Natural killer cell (primary cell): ENCODE results near the gene RPN2. TPM values are rescaled to one million over a fixed set of nuclear protein-coding genes. Genes with fewer than 3 reads are reported as not detected.

Experiments used
- ATAC-seq, 3 donors: fragments of 150-1000 bp in 2 of 3; fragments of 200-7000 bp in 1 of 3; cut with Tn5 transposase; 1 replicate in 1 of 3; 2 replicates in 2 of 3; pipeline ENCODE4 v1.10.0; 2021; ENCODE audit warnings: mild to moderate bottlenecking in 2 of 3, moderate library complexity in 2 of 3
- DNase-seq, 2 donors: peaks; one replicate each; pipeline versions ENCODE4 v3.0.0 to v3.0.0-alpha.2; 2013 to 2021; ENCODE audit warnings: mixed read lengths in 1 of 2
- H3K27ac ChIP-seq: one replicate; pipeline ENCODE4 v1.5.1; 2013; ENCODE audit warnings: mild to moderate bottlenecking, low read length
- H3K27me3 ChIP-seq: one replicate; pipeline ENCODE4 v1.6.1; 2013; ENCODE audit warnings: low read length; ENCODE audit not compliant: control insufficient read depth, insufficient read depth
- H3K36me3 ChIP-seq: one replicate; pipeline ENCODE4 v1.6.1; 2013; ENCODE audit warnings: low read length; ENCODE audit not compliant: control insufficient read depth, insufficient read depth
- H3K4me1 ChIP-seq: one replicate; pipeline ENCODE4 v1.6.1; 2013; ENCODE audit warnings: low read length; ENCODE audit not compliant: control insufficient read depth, insufficient read depth
- H3K4me3 ChIP-seq: one replicate; pipeline ENCODE4 v1.5.1; 2013; ENCODE audit warnings: low read length
- H3K9me3 ChIP-seq: one replicate; pipeline ENCODE4 v1.6.1; 2013; ENCODE audit warnings: low read length; ENCODE audit not compliant: control insufficient read depth, insufficient read depth
- H3K27ac Mint-ChIP-seq, 2 donors: one replicate each; pipeline ENCODE4 v1.8.0; 2022; ENCODE audit warnings: mild to moderate bottlenecking in 2 of 2, mixed read lengths in 2 of 2, moderate library complexity in 1 of 2
- H3K27me3 Mint-ChIP-seq, 2 donors: one replicate each; pipeline ENCODE4 v1.8.0; 2022; ENCODE audit warnings: low read depth in 2 of 2, mixed read lengths in 2 of 2
- H3K36me3 Mint-ChIP-seq: one replicate; pipeline ENCODE4 v1.8.0; 2022; ENCODE audit warnings: mixed read lengths
- H3K4me1 Mint-ChIP-seq, 2 donors: one replicate each; pipeline ENCODE4 v1.8.0; 2022; ENCODE audit warnings: mixed read lengths in 2 of 2
- H3K4me3 Mint-ChIP-seq: one replicate; pipeline ENCODE4 v1.8.0; 2022; ENCODE audit warnings: mild to moderate bottlenecking, moderate library complexity, mixed read lengths
- H3K9me3 Mint-ChIP-seq, 2 donors: one replicate each; pipeline ENCODE4 v1.8.0; 2022; ENCODE audit warnings: mixed read lengths in 2 of 2
- WGBS: methylation state at CpG from one replicate; pipeline ENCODE4 v1.1.7; 2013; ENCODE audit warnings: missing lambda C conversion rate; ENCODE audit not compliant: insufficient coverage; 5-methylcytosine and 5-hydroxymethylcytosine counted together
- intact Hi-C: fragments of 100-400 bp; cut with micrococcal nuclease; formaldehyde crosslinking; loops from one replicate; pipeline ENCODE4 v1.14.2; 2022
- total RNA-seq, 4 donors: library from RNA; stranded (reverse); fragments of 120-200 nt in 1 of 4; gene quantifications; one replicate each; pipeline versions ENCODE4 v1.2.3 to v1.2.4, GENCODE V29; 2013 to 2022
- TF ChIP-seq, protein P1 (sequence below): fragments of 200-600 bp; IDR thresholded peaks from one replicate; pipeline ENCODE4 v1.8.0; 2022; ENCODE audit warnings: antibody characterized with exemption

The RPN2 gene
- total RNA-seq, 3 donors from 2014 or later (not counting 1 experiment from before 2014, with no cell fraction given): 124 to 136 (median 125) TPM

DNA sequence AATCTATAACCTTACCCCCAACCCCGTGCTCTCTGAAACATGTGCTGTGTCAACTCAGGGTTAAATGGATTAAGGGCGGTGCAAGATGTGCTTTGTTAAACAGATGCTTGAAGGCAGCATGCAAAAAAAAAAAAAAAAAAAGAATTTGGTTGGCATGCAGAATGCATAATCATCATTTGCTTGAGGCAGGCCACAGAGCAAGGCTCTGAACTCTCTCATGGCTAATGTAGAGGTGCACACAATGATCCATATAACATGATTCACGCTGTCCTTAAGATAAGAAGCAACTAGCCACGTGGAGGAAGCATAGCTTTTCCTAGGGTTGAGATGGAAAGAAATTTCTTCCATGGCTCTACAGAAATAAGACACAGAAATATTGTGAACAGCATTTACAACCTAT is 27.6 kb upstream of the RPN2 start:
- TF ChIP-seq, protein P1, sequence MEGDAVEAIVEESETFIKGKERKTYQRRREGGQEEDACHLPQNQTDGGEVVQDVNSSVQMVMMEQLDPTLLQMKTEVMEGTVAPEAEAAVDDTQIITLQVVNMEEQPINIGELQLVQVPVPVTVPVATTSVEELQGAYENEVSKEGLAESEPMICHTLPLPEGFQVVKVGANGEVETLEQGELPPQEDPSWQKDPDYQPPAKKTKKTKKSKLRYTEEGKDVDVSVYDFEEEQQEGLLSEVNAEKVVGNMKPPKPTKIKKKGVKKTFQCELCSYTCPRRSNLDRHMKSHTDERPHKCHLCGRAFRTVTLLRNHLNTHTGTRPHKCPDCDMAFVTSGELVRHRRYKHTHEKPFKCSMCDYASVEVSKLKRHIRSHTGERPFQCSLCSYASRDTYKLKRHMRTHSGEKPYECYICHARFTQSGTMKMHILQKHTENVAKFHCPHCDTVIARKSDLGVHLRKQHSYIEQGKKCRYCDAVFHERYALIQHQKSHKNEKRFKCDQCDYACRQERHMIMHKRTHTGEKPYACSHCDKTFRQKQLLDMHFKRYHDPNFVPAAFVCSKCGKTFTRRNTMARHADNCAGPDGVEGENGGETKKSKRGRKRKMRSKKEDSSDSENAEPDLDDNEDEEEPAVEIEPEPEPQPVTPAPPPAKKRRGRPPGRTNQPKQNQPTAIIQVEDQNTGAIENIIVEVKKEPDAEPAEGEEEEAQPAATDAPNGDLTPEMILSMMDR: no peak
- Mint-ChIP-seq H3K4me1 (no peaks in the 10 kb centered on the region), H3K4me3 (no peak overlapping the region), H3K27me3 (no peaks in the 10 kb centered on the region), H3K27ac (no peak overlapping the region), H3K9me3 (no peaks in the 10 kb centered on the region), H3K36me3 (no peaks in the 10 kb centered on the region)
- DNase-seq (no peak), ATAC-seq (no peak)
- H3K27me3 ChIP-seq: no peaks in the 10 kb centered on the region
- intact Hi-C loops: no loop called here
- no peak overlapping the region for H3K4me3 ChIP-seq
- no peaks in the 10 kb centered on the region for H3K9me3 ChIP-seq
- no peaks in the 10 kb centered on the region for H3K36me3 ChIP-seq
- WGBS: 97% methylated on average over 3 of the region's 4 CpGs
- no peak overlapping the region for H3K27ac ChIP-seq
- no peaks in the 10 kb centered on the region for H3K4me1 ChIP-seq

DNA sequence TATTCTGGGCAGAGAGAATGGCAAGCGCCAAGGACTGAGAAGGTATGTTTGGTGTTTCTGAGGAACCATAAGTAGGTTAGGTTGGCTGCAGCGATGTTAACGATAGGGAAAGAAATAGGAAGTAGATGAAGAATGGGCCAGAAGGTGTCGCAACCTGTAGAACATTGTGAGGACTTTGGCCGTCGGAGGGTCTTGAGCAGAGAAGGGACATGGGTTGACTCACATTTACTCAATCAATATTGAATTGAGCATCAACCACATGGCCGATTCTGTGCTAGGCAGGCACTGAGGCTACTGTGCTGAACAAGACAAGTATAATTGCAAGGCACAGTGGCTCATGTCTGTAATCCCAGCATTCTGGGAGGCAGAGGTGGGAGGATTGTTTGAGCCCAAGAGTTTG is 26.8 kb upstream of the RPN2 start:
- no peaks in the 10 kb centered on the region for H3K4me1 Mint-ChIP-seq
- Histone ChIP-seq H3K36me3 (no peaks in the 10 kb centered on the region), H3K9me3 (no peaks in the 10 kb centered on the region), H3K4me3 (no peak overlapping the region), H3K4me1 (no peaks in the 10 kb centered on the region), H3K27ac (no peak overlapping the region), H3K27me3 (no peaks in the 10 kb centered on the region)
- H3K27ac Mint-ChIP-seq: no peak overlapping the region
- no peaks in the 10 kb centered on the region for H3K36me3 Mint-ChIP-seq
- no peaks in the 10 kb centered on the region for H3K9me3 Mint-ChIP-seq
- 94% methylated on average over 7 of the region's 7 CpGs for WGBS
- H3K4me3 Mint-ChIP-seq: no peak overlapping the region
- TF ChIP-seq, protein P1: no peak
- ATAC-seq (no peak), DNase-seq (no peak)
- no peaks in the 10 kb centered on the region for H3K27me3 Mint-ChIP-seq
- intact Hi-C loops: no loop called here

DNA sequence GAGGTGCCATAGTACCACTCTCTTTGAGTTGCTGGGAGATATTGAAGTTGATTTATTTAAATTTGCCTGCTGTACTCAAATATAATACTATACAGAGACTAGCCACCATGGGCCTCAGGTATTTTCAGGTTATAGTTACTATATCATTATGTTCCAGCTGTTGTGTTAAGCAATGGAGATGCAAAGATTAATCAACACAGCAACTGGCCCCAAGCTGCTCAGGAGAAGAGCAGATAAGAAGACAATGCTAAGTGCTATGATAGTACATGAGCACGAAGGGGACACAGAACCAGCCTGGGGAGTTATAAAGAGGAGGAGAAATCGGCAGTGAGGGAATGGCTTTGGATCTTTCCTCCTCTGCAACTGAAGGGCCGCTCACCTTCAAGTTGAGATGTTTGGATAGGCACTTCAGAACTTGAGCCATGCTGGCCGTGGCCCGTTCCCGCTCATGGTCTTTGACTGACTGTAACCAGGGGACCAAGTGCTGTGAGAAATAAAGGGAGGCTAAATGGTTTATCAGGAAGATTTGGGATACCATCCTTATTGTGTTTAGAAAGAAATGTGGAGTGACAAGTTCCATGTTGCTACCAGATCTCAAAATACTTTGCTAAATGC is 24.3 kb upstream of the RPN2 start:
- Mint-ChIP-seq H3K36me3 (no peaks in the 10 kb centered on the region), H3K4me1 (no peaks in the 10 kb centered on the region), H3K27ac (no peak overlapping the region), H3K27me3 (no peaks in the 10 kb centered on the region), H3K9me3 (no peaks in the 10 kb centered on the region), H3K4me3 (no peak overlapping the region)
- TF ChIP-seq, protein P1: no peak
- no peaks in the 10 kb centered on the region for H3K27me3 ChIP-seq
- no peaks in the 10 kb centered on the region for H3K36me3 ChIP-seq
- H3K9me3 ChIP-seq: no peaks in the 10 kb centered on the region
- no peaks in the 10 kb centered on the region for H3K4me1 ChIP-seq
- DNase-seq (no peak), ATAC-seq (no peak)
- no peak overlapping the region for H3K4me3 ChIP-seq
- WGBS: 93% methylated on average over 6 of the region's 6 CpGs
- no peak overlapping the region for H3K27ac ChIP-seq
- intact Hi-C loops: no loop called here

DNA sequence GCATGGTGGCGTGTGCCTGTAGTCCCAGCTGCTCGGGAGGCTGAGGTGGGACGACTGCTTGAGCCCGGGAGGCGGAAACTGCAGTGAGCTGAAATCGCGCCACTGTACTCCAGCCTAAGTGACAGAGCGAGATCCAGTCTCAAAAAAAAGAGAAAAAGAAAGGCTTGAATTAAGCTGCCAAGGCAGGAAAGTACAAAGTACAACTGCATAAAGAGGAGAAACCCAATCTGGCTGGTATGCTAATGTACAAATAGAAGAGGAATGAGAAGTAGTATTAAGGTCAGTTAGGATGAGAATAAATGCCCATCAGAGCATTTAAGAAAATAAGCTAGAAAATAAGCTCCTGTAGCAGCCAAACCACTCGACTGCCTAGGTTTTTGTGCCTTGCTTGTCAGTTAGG is 23.1 kb upstream of the RPN2 start:
- 96% methylated on average over 9 of the region's 9 CpGs for WGBS
- H3K36me3 ChIP-seq: no peaks in the 10 kb centered on the region
- Mint-ChIP-seq H3K27me3 (no peaks in the 10 kb centered on the region), H3K27ac (no peak overlapping the region), H3K4me1 (no peaks in the 10 kb centered on the region), H3K9me3 (no peaks in the 10 kb centered on the region), H3K4me3 (no peak overlapping the region), H3K36me3 (no peaks in the 10 kb centered on the region)
- DNase-seq (no peak), ATAC-seq (no peak)
- intact Hi-C loops: no loop called here
- H3K27me3 ChIP-seq: no peaks in the 10 kb centered on the region
- no peaks in the 10 kb centered on the region for H3K4me1 ChIP-seq
- no peaks in the 10 kb centered on the region for H3K9me3 ChIP-seq
- TF ChIP-seq, protein P1: no peak
- no peak overlapping the region for H3K4me3 ChIP-seq
- H3K27ac ChIP-seq: no peak overlapping the region
